Fibroblast of lung (primary cell): ENCODE data around the gene OR10A2.

ENCODE experiments used
- EZH2 ChIP-seq: IDR thresholded peaks from 2 replicates; pipeline ENCODE4 v1.5.1; 2012; ENCODE audit warnings: low read length, control low read depth, mild to moderate bottlenecking; ENCODE audit errors: missing control alignments
- TF ChIP-seq, protein P1 (sequence below), 2 donors: IDR thresholded peaks in 1 of 2; conservative IDR thresholded peaks in 1 of 2; 1 replicate in 1 of 2; 2 replicates in 1 of 2; pipeline ENCODE4 v1.5.1; 2011 to 2012; ENCODE audit warnings: low read length in 2 of 2, control low read depth in 1 of 2, inconsistent platforms in 1 of 2, low read depth in 1 of 2, mild to moderate bottlenecking in 1 of 2

DNA sequence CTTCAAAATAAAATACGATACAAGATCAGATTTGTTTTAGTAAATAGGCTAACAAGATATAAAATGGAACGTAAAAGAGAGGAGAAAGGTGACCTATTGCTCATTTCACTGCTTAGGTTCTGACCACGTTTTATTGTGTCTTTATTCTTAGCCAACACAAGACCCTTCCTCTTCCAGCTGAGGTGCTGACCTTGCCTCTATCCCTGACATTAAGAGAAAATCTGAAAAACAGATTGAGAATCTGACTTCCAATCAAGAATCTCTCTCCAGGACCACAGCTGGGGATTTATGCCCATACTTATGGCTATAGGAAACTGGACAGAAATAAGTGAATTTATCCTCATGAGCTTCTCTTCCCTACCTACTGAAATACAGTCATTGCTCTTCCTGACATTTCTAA, 17.5 kb upstream of the OR10A2 start, which contains the start of gene OR10A5:
- TF ChIP-seq, protein P1, sequence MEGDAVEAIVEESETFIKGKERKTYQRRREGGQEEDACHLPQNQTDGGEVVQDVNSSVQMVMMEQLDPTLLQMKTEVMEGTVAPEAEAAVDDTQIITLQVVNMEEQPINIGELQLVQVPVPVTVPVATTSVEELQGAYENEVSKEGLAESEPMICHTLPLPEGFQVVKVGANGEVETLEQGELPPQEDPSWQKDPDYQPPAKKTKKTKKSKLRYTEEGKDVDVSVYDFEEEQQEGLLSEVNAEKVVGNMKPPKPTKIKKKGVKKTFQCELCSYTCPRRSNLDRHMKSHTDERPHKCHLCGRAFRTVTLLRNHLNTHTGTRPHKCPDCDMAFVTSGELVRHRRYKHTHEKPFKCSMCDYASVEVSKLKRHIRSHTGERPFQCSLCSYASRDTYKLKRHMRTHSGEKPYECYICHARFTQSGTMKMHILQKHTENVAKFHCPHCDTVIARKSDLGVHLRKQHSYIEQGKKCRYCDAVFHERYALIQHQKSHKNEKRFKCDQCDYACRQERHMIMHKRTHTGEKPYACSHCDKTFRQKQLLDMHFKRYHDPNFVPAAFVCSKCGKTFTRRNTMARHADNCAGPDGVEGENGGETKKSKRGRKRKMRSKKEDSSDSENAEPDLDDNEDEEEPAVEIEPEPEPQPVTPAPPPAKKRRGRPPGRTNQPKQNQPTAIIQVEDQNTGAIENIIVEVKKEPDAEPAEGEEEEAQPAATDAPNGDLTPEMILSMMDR (conservative IDR thresholded peaks at IDR 0.05 in 1 of 2, IDR thresholded peaks at IDR 0.05 in 1 of 2; ENCODE audit: low read depth in 1 of 2, low read length in 2 of 2): no peak
- no peak for TF ChIP-seq EZH2
